Stimulated activated CD4-positive, alpha-beta T cell treated with anti-CD3 and anti-CD28 coated beads, Interleukin-2, amount 100 ng/mL, for 24 hours (primary cell): ENCODE data around the gene MOB3A.

Experiments
- DNase-seq, 2 donors: peaks; one replicate each; pipeline ENCODE4 v3.0.0-alpha.2; 2020

The MOB3A gene

DNA sequence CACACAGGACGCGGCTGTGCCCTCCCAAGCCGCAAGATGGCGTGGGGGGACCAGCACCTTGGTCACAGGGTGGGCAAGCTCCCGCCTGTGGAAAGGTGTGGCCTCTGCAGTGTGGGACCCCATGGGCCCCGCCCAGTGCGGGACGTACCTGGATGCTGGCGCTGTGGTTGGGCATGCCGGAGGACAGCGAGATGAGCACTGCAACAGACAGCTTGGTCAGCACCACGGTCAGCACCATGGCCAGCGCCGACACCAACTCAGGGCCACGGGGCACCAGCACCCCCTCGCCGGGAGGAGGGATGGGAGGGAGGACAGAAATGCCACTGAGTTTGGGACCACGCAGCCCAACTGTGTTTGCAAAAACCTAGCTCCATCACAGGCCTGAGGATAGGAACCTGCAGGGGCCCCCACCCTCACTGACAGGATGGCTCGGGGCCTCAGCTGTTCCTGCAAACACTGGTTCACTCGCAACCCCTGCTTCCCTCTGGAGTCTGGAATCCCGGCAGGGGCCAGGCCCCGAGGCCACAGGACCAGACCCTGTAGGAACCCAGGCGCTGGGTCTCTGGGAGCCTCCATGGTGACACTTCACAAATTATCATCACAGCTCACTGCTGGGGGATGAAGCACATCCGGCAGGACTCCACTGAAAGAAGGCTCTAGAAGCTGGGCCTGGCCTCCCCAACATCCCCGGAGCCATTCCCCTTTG lies 27.7 kb upstream of the MOB3A start:
- no peak for DNase-seq

DNA sequence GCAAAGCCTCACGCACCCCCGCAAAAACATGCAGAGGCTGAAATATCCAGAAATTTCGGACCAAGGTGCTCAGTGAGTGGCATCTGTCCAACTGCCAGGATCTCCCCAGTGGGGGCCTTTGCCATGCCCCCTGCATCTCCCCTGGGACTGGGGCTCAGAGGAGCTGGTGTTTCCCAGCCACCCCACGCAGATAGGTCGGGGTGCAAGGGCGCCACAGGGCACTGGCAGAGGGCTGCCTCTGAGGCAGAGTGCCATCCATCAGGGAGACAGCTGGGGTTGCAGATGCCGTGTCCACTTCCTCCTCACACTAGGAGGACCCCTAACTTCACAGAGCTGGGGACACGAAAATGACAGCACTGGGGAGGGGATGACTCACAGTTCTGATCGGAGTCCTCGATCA lies 26.9 kb upstream of the MOB3A start:
- DNase-seq: no peak

DNA sequence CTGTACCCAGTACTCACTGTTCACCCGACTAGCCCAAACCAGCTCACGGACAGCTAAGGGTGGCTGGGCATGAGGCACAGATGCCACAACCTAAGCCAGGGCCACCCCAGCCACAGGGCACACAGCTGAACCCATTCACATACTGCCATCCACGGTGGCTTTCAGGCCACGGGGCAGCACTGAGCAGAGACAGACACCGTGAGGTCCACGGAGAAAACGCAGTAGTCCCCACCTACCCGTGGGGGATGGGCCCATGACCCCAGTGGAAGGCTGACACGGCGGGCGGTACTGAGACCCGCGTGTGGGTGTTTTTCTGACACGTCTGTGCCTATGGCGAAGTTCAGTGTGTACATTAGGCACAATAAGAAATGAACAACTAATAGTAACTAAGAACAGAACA lies 26.1 kb upstream of the MOB3A start:
- no peak for DNase-seq

DNA sequence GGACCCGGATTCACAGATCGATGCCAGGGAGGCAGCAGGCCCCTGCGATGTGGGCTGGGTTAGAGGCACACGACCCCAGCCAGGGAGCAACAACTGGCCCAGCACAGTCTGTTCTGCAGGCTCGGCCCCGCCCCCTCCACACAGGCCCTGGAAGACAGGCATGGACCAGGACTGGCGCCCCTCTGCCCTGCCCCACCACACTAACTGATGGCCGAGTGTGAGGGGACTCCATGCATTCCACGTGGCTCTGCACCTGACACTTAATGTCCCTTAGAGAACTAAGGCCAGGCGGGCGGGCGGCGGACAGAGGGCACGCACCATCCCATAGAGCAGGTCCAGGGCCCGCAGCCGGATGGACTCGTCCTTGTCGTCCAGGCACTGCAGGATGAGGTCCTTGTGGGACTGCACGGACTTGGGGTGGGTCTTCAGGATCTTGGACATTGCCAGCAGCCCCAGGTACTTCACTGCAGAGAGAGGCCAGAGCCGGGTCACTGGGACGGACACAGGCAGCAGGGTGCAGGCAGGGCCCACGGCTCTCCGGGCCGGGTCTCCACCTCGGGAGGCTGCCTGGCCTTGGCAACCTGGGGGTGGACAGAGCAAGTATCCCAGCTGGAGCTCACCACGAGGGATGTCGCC lies 25.4 kb upstream of the MOB3A start:
- DNase-seq: no peak

- no peak for DNase-seq
Observed at GRCh38 chr19:2120821-2121220, 24.7 kb upstream of the MOB3A start.

DNA sequence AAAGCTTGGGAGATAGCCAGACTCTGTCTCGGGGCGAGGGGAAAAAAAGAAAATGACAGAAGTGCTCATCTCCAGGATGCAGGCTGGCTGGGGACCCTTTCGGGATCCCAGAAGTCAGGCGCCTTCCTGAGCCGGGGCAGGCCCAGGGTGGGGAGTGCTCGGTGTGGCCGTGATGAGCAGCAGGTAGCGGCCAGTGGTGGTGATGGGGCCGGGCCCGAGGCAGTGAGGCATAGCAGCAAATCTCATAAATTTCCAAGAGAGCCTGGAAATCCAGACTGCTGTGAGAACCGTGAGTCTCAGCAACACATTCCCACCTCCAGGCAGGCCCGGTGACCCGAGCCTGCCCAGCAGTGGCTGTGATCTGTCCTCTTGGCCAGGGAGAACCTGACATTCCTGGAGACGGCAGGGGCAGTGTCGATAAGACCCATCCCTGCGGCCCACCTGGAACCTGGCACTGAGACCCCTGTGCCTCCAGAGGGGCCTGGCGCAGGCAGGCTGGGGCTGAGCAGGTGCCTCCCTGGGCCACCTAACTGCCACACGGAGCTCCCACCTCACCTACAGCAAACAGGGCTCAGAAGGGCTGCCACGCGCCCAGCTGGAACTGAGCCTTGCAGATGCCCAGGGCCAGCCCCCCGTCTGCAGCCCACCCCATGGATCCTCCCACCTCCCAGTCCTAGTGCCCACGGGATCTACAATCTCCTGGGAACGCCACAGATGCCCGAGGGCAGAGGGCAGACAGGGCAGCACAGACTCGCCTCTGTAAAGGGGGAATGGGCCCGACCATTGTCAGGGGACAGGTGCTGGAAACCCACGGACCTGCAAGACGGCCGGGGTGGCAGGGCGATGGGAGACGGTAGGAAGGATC lies 24.0 kb upstream of the MOB3A start:
- DNase-seq: no peak

DNA sequence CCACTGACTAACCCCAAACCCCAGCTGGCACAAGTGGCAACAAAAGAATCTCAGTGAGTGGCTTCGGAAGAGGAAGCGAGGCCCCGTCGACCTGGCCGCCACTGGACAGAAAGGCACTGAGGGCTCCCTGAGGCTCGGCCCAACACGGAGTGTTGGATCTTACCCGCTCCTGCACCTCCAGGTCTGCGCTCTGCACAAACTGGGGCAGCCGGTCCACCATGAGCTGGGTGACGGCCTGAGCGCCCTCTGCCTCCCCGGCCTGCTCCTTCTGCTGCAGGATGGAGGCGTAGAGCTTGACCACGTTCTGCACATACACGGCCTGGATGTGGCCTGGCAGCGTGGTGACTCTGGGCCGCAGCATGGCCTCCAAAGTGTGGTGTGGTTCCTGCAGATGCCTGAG lies 22.3 kb upstream of the MOB3A start:
- DNase-seq: no peak

DNA sequence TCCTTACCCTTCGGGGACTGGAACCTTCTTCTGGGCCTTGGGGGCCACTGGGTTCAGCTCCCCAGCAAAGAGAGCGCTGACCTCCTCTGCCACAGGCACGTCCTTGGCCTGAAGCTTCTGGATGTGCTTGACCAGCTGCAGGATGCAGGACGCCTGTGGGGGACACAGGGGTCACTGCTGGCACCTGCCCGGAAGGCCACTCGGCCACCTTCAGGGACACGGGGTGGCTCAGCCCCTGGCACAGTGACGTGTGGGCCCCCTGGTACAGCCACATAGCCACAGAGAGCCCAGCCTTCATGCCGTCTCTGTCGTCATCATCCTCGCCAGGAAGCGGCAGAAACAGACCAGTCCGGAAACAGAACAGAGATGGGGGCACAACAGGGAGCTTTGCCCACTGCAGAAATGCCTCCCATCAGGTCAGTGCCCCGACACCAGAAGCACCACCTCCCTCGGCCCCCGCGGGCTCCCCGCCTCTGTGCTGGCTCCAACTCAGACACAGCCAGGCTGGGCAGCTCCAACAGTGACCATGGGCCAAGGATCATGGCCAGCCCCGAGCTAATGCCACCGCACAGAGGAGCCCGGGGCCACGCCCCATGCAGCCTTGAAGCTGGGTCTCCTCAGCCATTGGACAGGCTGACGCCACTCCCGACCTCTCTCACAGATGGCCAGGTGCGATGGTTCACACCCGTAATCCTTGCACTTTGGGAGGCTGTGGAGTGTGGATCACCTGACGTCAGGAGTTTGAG lies 21.3 kb upstream of the MOB3A start:
- DNase-seq: no peak

GRCh38 chr19:2116507-2116906 lies 20.4 kb upstream of the MOB3A start:
- no peak for DNase-seq

DNA sequence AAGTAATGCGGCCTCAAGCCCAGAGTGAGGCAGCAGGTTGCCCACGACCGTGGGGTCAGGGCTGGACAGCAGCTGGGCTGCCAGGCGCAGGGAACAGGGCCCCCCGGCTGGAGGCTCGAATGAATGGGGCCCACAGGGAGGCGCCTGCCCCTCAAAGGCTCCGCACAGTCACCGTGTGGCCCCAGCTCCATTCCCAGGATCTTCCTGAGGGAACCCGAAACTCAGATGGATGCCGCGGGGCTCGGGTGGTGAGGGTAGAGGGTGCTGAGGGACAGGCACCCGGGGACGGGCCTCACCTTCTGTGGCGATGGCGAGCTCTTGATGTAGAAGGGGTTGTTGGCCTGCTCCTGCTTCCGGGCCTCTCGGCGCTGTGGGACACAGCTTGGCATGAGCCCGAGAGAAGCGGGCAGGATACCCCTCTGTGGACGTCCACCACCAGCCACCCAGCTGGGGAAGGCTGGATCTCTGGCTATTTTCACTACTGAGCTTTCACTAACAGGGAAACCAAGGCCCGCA lies 19.8 kb upstream of the MOB3A start:
- DNase-seq: no peak

DNA sequence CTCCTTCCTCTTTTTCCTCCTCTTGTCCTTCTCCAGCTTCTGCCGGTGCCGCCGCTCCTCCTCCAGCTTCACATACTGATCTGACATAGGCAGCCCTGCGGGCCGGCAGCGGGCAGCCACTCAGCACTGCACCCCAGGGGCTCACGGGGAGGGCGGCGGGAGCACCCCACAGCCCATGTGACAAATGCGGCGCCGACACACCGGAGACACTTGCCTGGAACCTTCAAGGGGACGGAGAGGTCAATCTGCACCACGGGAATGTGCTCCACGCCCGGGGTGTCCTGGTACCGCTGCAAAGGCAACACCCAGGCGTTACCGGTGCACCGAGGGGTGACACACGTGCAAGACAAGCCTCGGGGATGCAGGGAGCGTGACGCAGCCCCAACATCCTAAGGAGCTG lies 19.2 kb upstream of the MOB3A start:
- no peak for DNase-seq

GRCh38 chr19:2114821-2115220 lies 18.7 kb upstream of the MOB3A start:
- DNase-seq: no peak

DNA sequence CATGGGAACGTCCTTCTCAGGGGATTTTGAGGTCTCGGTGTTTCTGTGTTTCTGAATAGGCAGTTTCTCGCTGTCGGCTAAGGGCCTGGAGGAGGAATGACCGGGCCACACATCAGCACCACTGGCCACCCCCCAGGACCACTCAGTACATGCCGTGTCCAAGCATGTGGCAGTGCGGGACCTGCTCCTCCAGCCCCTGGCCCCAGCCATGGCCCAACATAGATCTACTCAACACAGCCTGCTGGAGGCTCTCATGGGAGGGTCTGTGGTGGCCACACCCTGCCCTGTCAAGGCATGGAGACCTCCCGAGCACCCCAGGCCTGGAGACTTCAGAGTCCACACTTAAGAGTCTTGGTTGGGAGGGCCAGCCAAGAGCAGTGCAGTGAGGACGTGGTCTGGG lies 18.1 kb upstream of the MOB3A start:
- no peak for DNase-seq

GRCh38 chr19:2113439-2114211 lies 17.5 kb upstream of the MOB3A start:
- no peak for DNase-seq

DNA sequence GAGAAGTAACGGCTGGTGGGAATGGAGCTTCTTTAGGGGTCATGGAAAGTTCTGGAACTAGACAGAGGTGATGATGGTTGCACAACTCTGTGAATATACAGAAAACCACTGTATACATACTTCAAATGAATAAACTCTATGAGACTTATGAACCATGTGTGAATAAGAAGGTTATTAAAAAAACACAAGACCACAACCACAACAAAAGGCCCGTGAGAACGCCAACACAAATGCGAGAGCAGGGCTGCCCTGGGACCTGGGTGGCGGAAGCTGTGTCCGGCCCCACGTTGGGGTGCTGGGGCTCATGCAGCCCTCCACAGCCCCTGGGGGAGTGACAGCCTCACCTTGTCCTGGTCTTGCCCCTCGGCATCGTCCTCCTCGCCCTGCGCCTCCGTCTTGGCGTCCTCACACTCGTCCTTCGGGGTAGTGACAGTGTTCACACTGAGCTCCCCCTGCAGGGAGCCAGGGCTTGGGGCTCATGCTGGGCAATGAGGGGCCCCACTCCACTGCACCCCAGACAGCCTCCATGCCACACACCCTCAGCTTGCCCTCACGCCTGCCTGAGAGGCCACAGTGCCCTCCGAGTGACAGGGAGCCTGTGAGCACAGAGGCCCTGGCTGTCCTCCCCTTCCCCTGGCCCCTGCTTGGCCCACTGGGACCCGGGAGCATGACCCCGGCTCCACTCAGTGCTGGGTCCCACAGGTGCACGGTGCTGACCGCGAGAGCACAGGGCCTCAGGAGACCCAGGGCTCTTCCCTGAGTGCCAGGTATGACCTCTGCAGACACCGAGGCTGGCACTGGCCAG lies 16.6 kb upstream of the MOB3A start:
- DNase-seq: no peak

- no peak for DNase-seq
Observed at GRCh38 chr19:2111886-2112285, 15.8 kb upstream of the MOB3A start.

GRCh38 chr19:2111425-2111824 lies 15.3 kb upstream of the MOB3A start:
- DNase-seq: no peak

- DNase-seq: no peak
Observed at GRCh38 chr19:2110822-2111221, 14.7 kb upstream of the MOB3A start.

GRCh38 chr19:2109046-2109864 lies 13.1 kb upstream of the MOB3A start:
- DNase-seq: no peak

DNA sequence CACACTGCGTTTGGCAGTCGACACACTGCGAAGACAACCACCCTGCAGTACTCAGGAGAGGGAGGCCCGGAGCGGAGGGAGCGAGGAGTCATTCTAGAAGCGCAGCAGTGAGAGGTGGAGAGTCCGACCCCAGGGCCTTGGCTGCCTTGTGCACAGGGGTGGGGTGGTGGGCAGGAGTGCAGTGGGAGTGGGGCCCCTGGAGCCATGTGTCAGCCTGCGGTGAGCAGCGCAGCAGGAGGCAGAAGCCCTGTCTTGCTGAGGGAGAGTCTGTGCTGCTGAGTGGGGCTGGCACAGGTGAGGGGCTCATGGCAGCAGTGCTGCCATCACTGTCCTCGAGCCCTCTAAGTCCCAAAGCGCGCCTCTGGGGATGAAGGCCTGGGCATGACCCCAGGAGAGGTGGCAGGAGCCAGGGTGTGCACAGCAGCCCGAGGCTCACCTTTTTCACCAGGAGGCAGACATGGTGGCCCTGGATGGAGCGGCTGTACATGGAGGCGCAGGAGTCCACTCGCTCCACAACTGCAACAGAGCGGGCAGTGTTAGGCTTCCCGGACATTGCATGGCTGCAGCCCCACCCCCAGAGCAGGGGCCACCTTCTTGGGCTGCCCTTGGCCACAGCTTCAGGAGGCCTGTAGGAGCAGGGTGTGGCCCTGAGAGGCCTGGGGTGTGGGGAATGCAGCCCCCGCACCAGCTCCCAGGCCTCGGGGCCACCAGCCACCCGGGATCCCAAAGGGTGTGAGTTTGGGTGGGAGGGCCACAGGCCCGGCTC lies 12.3 kb upstream of the MOB3A start:
- DNase-seq: no peak
